Measurements from ENCODE around the gene WDR36. TPM values are rescaled to one million over a fixed set of nuclear protein-coding genes. Genes with fewer than 3 reads are reported as not detected.

The WDR36 gene
- total RNA-seq: 90.0 and 114 TPM in 2 replicates

DNA sequence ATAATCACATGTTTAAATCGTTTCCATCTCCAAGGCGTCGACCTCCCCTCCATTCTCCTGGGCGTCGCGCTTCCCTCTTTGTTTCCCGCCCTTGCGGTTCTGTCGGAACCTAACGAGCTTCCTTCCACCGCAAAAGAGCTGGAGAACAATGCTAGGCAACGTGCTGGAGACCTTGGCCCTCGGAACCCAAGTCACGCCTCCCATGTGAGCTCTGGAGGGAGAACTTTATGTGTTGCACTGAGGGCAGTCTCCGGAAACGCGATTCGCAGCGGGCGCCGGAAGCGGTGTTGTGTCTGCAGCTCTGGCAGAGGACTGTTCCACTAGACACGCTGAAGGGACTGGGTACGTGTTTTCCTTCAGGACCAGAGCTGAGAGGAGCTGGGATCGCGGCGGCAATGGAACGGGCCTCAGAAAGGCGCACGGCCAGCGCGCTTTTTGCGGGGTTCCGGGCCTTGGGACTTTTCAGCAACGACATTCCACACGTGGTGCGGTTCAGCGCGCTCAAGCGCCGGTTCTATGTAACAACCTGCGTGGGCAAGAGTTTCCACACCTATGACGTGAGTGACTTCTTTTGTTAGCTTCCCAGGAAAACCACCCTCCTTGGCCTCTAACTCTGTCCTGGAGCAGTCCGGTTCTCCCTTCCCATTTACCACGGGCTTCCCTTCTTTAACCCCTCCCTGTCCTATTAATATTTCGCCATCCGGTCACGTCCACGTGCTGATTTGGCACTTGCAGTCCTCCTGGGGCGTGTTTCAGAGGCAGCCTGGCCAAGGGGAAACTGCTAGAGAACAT lies at the start of gene WDR36:
Gene WDR36, plus strand, starts transcription at position 287 of the 792 bp plus-strand sequence. Its CDS starts 109 bp downstream, at position 396.

DNA sequence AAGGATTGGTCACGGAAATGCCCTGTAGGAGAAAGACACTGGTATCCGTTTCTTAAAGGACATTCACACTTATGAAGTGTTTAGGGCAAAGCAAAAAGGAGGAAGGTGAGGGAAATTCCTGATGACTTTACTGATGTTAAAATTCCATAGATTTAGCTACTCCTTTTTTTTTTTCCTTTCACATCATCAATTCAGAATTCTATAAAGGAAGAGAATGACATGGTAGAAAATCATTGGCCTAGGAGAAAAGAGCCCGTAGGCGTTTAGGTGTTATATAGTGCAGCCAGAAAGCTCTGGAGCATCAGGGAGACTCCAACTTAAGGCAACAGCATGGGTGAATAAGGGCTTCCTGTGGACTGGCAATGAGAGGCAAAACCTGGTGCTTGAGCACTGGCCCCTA lies 20.7 kb upstream of the WDR36 start, which contains the start of gene TSLP:
Gene TSLP, plus strand, starts transcription at position 301 of the 400 bp plus-strand sequence. CDS start 178 bp downstream, outside the sequence.

Other genes with a start within 250 kb of the WDR36 start
- gene TSLP, start 20.6 kb upstream of the WDR36 start, total RNA-seq: 0.53 and 0.93 TPM in 2 replicates
- gene CAMK4, start 132.0 kb downstream of the WDR36 start, total RNA-seq: 0.93 and 2.6 TPM in 2 replicates